Caco-2 (cell line): ENCODE data around the gene BMERB1. TPM values are rescaled to one million over a fixed set of nuclear protein-coding genes. Genes with fewer than 3 reads are reported as not detected.

Experiments
- BruUV-seq: library from RNA; stranded (reverse); fragments of 400-500 nt; replicated peaks from 2 replicates; lab custom pipeline; 2021; lab: Mats Ljungman, UMichigan
- CTCF ChIA-PET: fragments of 300-600 bp; sonication (Branson Sonifier 250); formaldehyde crosslinking; loops from one replicate; lab custom pipeline; 2022; ENCODE audit warnings: antibody characterized with exemption; lab: Charles Lee
- POLR2A ChIA-PET: fragments of 300-600 bp; sonication (Branson Sonifier 250); formaldehyde crosslinking; loops from one replicate; lab custom pipeline; 2022; ENCODE audit warnings: antibody characterized with exemption; lab: Charles Lee
- DNase-seq, 2 experiments: peaks; one replicate each; pipeline versions ENCODE4 v3.0.0 to v3.0.0-alpha.2; 2020 to 2022
- H3K27me3 ChIP-seq: replicated peaks from 2 replicates; pipeline ENCODE4 v1.6.0; 2011; ENCODE audit warnings: low read length; ENCODE audit not compliant: control insufficient read depth, insufficient read depth
- H3K36me3 ChIP-seq: 2 replicates; pipeline ENCODE4 v1.5.1; 2011; ENCODE audit warnings: low read length; ENCODE audit not compliant: control insufficient read depth, insufficient read depth
- H3K4me1 ChIP-seq: fragments of 250-450 bp; sonication (Bioruptor Pico); 2 replicates; pipeline ENCODE4 v1.5.1; 2020; ENCODE audit warnings: mild to moderate bottlenecking
- H3K4me3 ChIP-seq: 2 replicates; pipeline ENCODE4 v1.5.1; 2011; ENCODE audit warnings: low read depth, mild to moderate bottlenecking, control low read depth, low read length
- H3K9me3 ChIP-seq: fragments of 250-450 bp; sonication (Bioruptor Pico); 2 replicates; pipeline ENCODE4 v1.5.1; 2020; ENCODE audit warnings: mild to moderate bottlenecking, moderate library complexity
- H3K27ac Mint-ChIP-seq: one replicate; pipeline ENCODE4 v1.8.0; 2022; ENCODE audit warnings: mixed read lengths; ENCODE audit not compliant: unreplicated experiment
- H3K27me3 Mint-ChIP-seq: one replicate; pipeline ENCODE4 v1.8.0; 2022; ENCODE audit warnings: mixed read lengths; ENCODE audit not compliant: insufficient read depth, unreplicated experiment
- H3K36me3 Mint-ChIP-seq: one replicate; pipeline ENCODE4 v1.8.0; 2022; ENCODE audit warnings: mild to moderate bottlenecking, mixed read lengths; ENCODE audit not compliant: insufficient read depth, unreplicated experiment
- H3K4me1 Mint-ChIP-seq: one replicate; pipeline ENCODE4 v1.8.0; 2022; ENCODE audit warnings: low read depth, mixed read lengths; ENCODE audit not compliant: unreplicated experiment
- H3K4me3 Mint-ChIP-seq: one replicate; pipeline ENCODE4 v1.8.0; 2022; ENCODE audit warnings: mild to moderate bottlenecking, moderate library complexity, mixed read lengths; ENCODE audit not compliant: unreplicated experiment
- H3K9me3 Mint-ChIP-seq: one replicate; pipeline ENCODE4 v1.8.0; 2022; ENCODE audit warnings: mixed read lengths; ENCODE audit not compliant: unreplicated experiment
- intact Hi-C: fragments of 100-400 bp; cut with micrococcal nuclease; formaldehyde crosslinking; loops from one replicate; pipeline ENCODE4 v1.10.0; 2022; ENCODE audit not compliant: unreplicated experiment
- total RNA-seq: library from RNA; stranded (reverse); gene quantifications from 2 replicates; pipeline ENCODE4 v1.2.3, GENCODE V29; 2022
- TF ChIP-seq, protein P1 (sequence below), 2 experiments: fragments of 200-600 bp in 1 of 2; IDR thresholded peaks; 1 replicate in 1 of 2; 2 replicates in 1 of 2; pipeline versions ENCODE4 v1.5.1 to v1.8.0; 2011 to 2022; ENCODE audit warnings: antibody characterized with exemption in 1 of 2, control low read depth in 1 of 2, inconsistent platforms in 1 of 2, low read depth in 1 of 2, low read length in 1 of 2, mild to moderate bottlenecking in 1 of 2, moderate library complexity in 1 of 2; ENCODE audit not compliant: insufficient read depth in 1 of 2, severe bottlenecking in 1 of 2, unreplicated experiment in 1 of 2

Gene BMERB1
- total RNA-seq, 1 experiment from 2014 or later: not detected

DNA sequence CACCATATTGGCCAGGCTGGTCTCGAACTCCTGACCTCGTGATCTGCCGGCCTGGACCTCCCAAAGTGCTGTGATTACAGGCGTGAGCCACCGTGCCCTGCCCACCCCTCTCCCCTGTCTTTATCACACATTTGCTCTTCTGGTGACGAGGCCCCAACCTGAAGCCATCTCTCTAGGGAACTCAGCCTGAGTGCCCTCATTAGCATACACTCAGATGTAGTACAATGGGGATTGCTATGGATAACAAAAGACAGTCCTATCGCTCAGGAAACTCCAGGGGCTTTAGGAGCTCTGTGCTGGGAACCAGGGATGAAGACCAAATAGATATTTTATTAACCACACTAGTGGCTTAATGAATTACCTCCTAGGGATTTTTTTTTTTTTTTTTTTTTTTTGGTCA lies 107.9 kb downstream of the BMERB1 start:
- CTCF ChIA-PET: no interaction called here

DNA sequence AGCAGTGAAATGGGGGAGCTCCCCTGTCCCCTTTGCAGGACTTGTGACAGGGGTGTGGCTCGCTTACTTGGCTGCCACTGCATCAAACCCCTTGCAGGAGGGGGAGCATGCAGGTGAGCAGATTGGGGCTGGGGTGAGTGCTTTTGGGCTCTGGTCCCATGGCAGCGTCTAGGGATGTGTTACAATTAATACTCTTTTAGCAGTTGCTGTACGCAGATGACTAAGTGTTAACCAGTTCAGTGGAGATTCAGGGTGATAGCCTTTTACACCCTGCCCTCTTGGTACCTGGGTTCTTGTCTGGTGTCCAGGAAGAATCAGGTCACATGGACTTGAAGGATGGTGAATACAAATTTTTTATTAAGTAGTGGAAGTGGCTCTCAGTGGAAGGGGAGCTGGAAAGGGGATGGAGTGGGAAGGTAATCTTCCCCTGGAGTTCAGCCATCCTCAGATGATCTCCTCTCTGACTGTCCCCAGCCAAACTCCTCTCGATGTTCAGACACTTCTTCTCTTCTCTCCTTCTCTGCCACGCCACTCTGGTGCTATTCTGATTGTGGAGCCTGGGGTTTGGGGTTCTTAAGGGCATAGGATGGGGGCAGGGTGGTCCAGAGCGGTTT lies 108.5 kb downstream of the BMERB1 start:
- H3K36me3 ChIP-seq: no peaks in the 10 kb centered on the region
- ChIA-PET POLR2A (no interaction called here), CTCF (no interaction called here)
- no peaks in the 10 kb centered on the region for H3K27me3 Mint-ChIP-seq
- no peak overlapping the region for H3K27ac Mint-ChIP-seq
- H3K4me1 ChIP-seq: no peaks in the 10 kb centered on the region
- no peaks in the 10 kb centered on the region for H3K27me3 ChIP-seq
- BruUV-seq: no TSS peak
- no peaks in the 10 kb centered on the region for H3K9me3 ChIP-seq
- no peak for DNase-seq
- no peak overlapping the region for H3K4me3 Mint-ChIP-seq
- H3K9me3 Mint-ChIP-seq: no peaks in the 10 kb centered on the region
- no peaks in the 10 kb centered on the region for H3K4me1 Mint-ChIP-seq
- intact Hi-C loops: no loop called here
- no peaks in the 10 kb centered on the region for H3K36me3 Mint-ChIP-seq
- H3K4me3 ChIP-seq: no peak overlapping the region
- TF ChIP-seq, protein P1, sequence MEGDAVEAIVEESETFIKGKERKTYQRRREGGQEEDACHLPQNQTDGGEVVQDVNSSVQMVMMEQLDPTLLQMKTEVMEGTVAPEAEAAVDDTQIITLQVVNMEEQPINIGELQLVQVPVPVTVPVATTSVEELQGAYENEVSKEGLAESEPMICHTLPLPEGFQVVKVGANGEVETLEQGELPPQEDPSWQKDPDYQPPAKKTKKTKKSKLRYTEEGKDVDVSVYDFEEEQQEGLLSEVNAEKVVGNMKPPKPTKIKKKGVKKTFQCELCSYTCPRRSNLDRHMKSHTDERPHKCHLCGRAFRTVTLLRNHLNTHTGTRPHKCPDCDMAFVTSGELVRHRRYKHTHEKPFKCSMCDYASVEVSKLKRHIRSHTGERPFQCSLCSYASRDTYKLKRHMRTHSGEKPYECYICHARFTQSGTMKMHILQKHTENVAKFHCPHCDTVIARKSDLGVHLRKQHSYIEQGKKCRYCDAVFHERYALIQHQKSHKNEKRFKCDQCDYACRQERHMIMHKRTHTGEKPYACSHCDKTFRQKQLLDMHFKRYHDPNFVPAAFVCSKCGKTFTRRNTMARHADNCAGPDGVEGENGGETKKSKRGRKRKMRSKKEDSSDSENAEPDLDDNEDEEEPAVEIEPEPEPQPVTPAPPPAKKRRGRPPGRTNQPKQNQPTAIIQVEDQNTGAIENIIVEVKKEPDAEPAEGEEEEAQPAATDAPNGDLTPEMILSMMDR (IDR thresholded peaks at IDR 0.05; ENCODE audit: insufficient read depth in 1 of 2, low read depth in 1 of 2, low read length in 1 of 2, severe bottlenecking in 1 of 2, unreplicated experiment in 1 of 2): no peak

More for the DNA sequence above, 107.9 kb downstream of the BMERB1 start:
- Mint-ChIP-seq H3K27me3 (no peaks in the 10 kb centered on the region), H3K36me3 (no peaks in the 10 kb centered on the region), H3K9me3 (no peaks in the 10 kb centered on the region), H3K4me1 (no peaks in the 10 kb centered on the region), H3K4me3 (no peak overlapping the region), H3K27ac (no peak overlapping the region)
- POLR2A ChIA-PET: no interaction called here
- no TSS peak for BruUV-seq
- TF ChIP-seq, protein P1 (IDR thresholded peaks at IDR 0.05; ENCODE audit: insufficient read depth in 1 of 2, low read depth in 1 of 2, low read length in 1 of 2, severe bottlenecking in 1 of 2, unreplicated experiment in 1 of 2): no peak
- intact Hi-C loops: no loop called here
- DNase-seq: no peak
- Histone ChIP-seq H3K4me1 (no peaks in the 10 kb centered on the region), H3K27me3 (no peaks in the 10 kb centered on the region), H3K4me3 (no peak overlapping the region), H3K36me3 (no peaks in the 10 kb centered on the region), H3K9me3 (no peaks in the 10 kb centered on the region)

DNA sequence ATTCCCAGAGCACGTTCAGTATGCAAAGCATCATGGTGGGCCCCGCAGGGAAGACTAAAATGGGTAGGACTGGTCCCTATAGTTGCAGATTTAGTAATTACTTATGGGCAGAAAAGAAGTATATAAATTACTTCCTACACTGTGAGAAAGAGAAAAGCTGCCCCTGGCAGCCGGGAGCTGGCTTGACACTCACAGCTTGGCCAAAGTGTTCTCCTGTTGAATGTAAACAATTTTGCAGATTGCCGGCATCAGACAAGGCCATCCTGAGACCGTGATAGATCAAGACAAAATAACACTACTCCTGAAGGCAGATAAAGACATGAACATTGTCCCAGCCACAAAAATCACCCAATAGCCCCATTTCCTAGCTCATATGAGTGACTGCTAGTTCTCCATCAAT lies 110.0 kb downstream of the BMERB1 start:
- no peak for DNase-seq
- Histone ChIP-seq H3K36me3 (no peaks in the 10 kb centered on the region), H3K4me3 (no peak overlapping the region), H3K9me3 (no peaks in the 10 kb centered on the region), H3K27me3 (no peaks in the 10 kb centered on the region), H3K4me1 (no peaks in the 10 kb centered on the region)
- H3K9me3 Mint-ChIP-seq: no peaks in the 10 kb centered on the region
- TF ChIP-seq, protein P1 (IDR thresholded peaks at IDR 0.05; ENCODE audit: insufficient read depth in 1 of 2, low read depth in 1 of 2, low read length in 1 of 2, severe bottlenecking in 1 of 2, unreplicated experiment in 1 of 2): no peak
- intact Hi-C loops: no loop called here
- no peak overlapping the region for H3K4me3 Mint-ChIP-seq
- ChIA-PET CTCF (no interaction called here), POLR2A (no interaction called here)
- H3K27me3 Mint-ChIP-seq: no peaks in the 10 kb centered on the region
- BruUV-seq: no TSS peak
- H3K4me1 Mint-ChIP-seq: no peaks in the 10 kb centered on the region
- no peak overlapping the region for H3K27ac Mint-ChIP-seq
- H3K36me3 Mint-ChIP-seq: no peaks in the 10 kb centered on the region
